SH-SY5Y (cell line): ENCODE results near the gene RNF157.

ENCODE experiments used
- GATA2 ChIP-seq: IDR thresholded peaks from 2 replicates; pipeline ENCODE4 v1.6.1; 2011; ENCODE audit warnings: mild to moderate bottlenecking, low read depth, low read length
- GATA3 ChIP-seq: IDR thresholded peaks from 2 replicates; pipeline ENCODE4 v1.6.1; 2011; ENCODE audit warnings: low read depth, mild to moderate bottlenecking, low read length, moderate library complexity

DNA sequence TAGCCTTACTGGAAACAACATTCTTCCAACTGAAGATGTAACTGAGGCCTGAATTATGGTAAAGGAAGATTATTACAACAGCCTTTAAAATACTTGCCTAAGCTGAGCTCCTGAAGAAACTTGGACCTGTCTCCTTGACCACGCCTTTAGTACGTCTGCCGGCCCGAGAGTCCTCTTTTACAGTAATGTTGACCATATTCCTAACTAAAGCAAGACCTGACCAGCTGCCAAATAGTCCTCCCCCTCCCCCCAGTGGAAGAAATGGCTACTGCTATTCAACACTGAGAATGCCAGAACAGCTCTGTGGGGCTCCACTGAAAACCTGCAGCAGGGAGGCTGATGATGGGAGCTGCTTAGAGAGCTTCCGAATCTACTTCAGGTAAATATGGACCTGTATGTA, 86.7 kb downstream of the RNF157 start:
- TF ChIP-seq GATA3: no peak
- no peak for TF ChIP-seq GATA2
